MM.1S (cell line): ENCODE measurements around the gene SLC13A3.

Experiments
- DNase-seq: peaks from one replicate; pipeline ENCODE4 v3.0.0-alpha.2; 2015
- H2AFZ ChIP-seq: fragments of 300-600 bp; sonication (generic); 2 replicates; pipeline ENCODE4 v1.6.0; 2016; ENCODE audit warnings: antibody characterized with exemption, low read length
- H3F3A ChIP-seq: fragments of 300-600 bp; sonication (generic); 2 replicates; pipeline ENCODE4 v1.6.1; 2016; ENCODE audit warnings: mild to moderate bottlenecking, antibody characterized with exemption, low read length, moderate library complexity, mixed read lengths; ENCODE audit not compliant: insufficient read depth
- H3K27ac ChIP-seq: fragments of 300-600 bp; sonication (generic); 2 replicates; pipeline ENCODE4 v1.5.1; 2016; ENCODE audit warnings: mild to moderate bottlenecking, low read length
- H3K27me3 ChIP-seq: fragments of 300-600 bp; sonication (generic); replicated peaks from 2 replicates; pipeline ENCODE4 v1.6.0; 2016; ENCODE audit warnings: low read length; ENCODE audit not compliant: insufficient read depth
- H3K36me3 ChIP-seq: fragments of 300-600 bp; sonication (generic); replicated peaks from 2 replicates; pipeline ENCODE4 v1.6.1; 2016; ENCODE audit warnings: mild to moderate bottlenecking, low read length, mixed read lengths; ENCODE audit not compliant: insufficient read depth
- H3K4me1 ChIP-seq: fragments of 300-600 bp; sonication (generic); 2 replicates; pipeline ENCODE4 v1.6.1; 2016; ENCODE audit warnings: low read length, mixed read lengths
- H3K4me2 ChIP-seq: fragments of 300-600 bp; sonication (generic); 2 replicates; pipeline ENCODE4 v1.6.0; 2016; ENCODE audit warnings: low read depth, low read length
- H3K4me3 ChIP-seq: fragments of 300-600 bp; sonication (generic); 2 replicates; pipeline ENCODE4 v1.5.1; 2016; ENCODE audit warnings: low read length, mixed read lengths
- H3K79me2 ChIP-seq: fragments of 300-600 bp; sonication (generic); 2 replicates; pipeline ENCODE4 v1.6.1; 2016; ENCODE audit warnings: mixed run types, low read length, mixed read lengths
- H3K9ac ChIP-seq: fragments of 300-600 bp; sonication (generic); 2 replicates; pipeline ENCODE4 v1.6.1; 2016; ENCODE audit warnings: low read length, mixed read lengths
- H3K9me2 ChIP-seq: fragments of 300-600 bp; sonication (generic); replicated peaks from 2 replicates; pipeline ENCODE4 v1.6.1; 2016; ENCODE audit warnings: mild to moderate bottlenecking, low read length, mixed read lengths; ENCODE audit not compliant: insufficient read depth
- H3K9me3 ChIP-seq: fragments of 300-600 bp; sonication (generic); replicated peaks from 2 replicates; pipeline ENCODE4 v1.6.1; 2016; ENCODE audit warnings: mild to moderate bottlenecking, low read length, mixed read lengths; ENCODE audit not compliant: insufficient read depth
- H4K20me1 ChIP-seq: fragments of 300-600 bp; sonication (generic); 2 replicates; pipeline ENCODE4 v1.6.1; 2016; ENCODE audit warnings: mild to moderate bottlenecking, low read length, moderate library complexity, mixed read lengths; ENCODE audit not compliant: insufficient read depth
- EZH2 ChIP-seq: fragments of 300-600 bp; sonication (generic); optimal IDR thresholded peaks from 2 replicates; pipeline ENCODE3; 2017; ENCODE audit warnings: low read depth, mild to moderate bottlenecking, antibody characterized with exemption, low read length, mixed read lengths
- EZH2phosphoT487 ChIP-seq: fragments of 300-600 bp; sonication (generic); IDR thresholded peaks from 2 replicates; pipeline ENCODE4 v1.6.1; 2018; ENCODE audit warnings: antibody characterized with exemption, low read length
- TF ChIP-seq, protein P1 (sequence below): fragments of 300-600 bp; sonication (generic); IDR thresholded peaks from 2 replicates; pipeline ENCODE4 v1.5.1; 2016; ENCODE audit warnings: antibody characterized with exemption, low read length, mixed read lengths

Gene SLC13A3

DNA sequence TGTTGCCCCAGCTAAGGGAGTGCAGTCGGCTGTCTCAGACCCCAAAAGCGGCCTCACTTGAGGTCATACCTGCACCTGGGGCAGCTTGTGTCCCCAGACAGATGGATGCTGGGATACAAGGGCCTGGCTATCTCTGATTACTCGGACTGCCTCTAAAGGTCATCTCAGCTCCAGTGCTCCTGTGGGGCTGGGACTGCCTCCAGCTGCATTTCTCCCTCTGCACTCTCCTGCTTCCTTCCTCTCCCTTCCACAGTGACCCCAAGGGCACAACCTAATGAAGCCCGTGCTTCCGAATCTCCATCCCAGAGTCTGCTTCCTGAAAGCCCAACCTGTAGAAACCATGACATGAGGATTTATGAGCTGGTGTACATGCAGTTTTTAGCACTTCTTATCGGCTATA, 78.0 kb downstream of the SLC13A3 start:
- H4K20me1 ChIP-seq: no peaks in the 10 kb centered on the region
- H3K4me3 ChIP-seq: no peak overlapping the region
- H3K36me3 ChIP-seq: no peaks in the 10 kb centered on the region
- H3F3A ChIP-seq: no peaks in the 10 kb centered on the region
- H3K9me3 ChIP-seq: no peaks in the 10 kb centered on the region
- no peak overlapping the region for H2AFZ ChIP-seq
- TF ChIP-seq EZH2: no peak
- TF ChIP-seq EZH2phosphoT487: no peak
- TF ChIP-seq, protein P1, sequence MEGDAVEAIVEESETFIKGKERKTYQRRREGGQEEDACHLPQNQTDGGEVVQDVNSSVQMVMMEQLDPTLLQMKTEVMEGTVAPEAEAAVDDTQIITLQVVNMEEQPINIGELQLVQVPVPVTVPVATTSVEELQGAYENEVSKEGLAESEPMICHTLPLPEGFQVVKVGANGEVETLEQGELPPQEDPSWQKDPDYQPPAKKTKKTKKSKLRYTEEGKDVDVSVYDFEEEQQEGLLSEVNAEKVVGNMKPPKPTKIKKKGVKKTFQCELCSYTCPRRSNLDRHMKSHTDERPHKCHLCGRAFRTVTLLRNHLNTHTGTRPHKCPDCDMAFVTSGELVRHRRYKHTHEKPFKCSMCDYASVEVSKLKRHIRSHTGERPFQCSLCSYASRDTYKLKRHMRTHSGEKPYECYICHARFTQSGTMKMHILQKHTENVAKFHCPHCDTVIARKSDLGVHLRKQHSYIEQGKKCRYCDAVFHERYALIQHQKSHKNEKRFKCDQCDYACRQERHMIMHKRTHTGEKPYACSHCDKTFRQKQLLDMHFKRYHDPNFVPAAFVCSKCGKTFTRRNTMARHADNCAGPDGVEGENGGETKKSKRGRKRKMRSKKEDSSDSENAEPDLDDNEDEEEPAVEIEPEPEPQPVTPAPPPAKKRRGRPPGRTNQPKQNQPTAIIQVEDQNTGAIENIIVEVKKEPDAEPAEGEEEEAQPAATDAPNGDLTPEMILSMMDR: no peak
- no peaks in the 10 kb centered on the region for H3K27me3 ChIP-seq
- H3K9ac ChIP-seq: no peak overlapping the region
- H3K27ac ChIP-seq: no peak overlapping the region
- no peak for DNase-seq
- H3K4me1 ChIP-seq: no peaks in the 10 kb centered on the region
- no peaks in the 10 kb centered on the region for H3K79me2 ChIP-seq
- no peak overlapping the region for H3K4me2 ChIP-seq
- no peaks in the 10 kb centered on the region for H3K9me2 ChIP-seq

DNA sequence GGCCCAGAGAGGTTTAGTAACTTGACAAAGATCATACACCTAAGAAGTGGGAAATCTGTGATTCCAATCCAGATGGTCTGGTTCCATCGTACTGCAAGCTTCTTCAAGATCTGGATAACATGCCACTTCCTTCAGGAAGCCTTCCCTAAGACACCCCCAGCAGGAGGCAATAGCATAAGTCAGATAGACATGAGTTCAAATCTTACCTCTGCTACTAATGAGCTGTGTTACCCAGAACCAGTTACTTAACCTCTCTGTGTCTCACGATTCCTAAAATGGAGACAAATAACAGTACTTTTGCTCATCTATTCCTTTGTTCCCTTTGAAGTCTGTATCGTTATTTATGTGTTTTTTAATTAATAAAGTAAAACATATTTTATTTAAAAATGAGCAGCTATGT, 78.5 kb downstream of the SLC13A3 start:
- Histone ChIP-seq H3K4me1 (no peaks in the 10 kb centered on the region), H3K9me3 (no peaks in the 10 kb centered on the region), H4K20me1 (no peaks in the 10 kb centered on the region), H3K4me3 (no peak overlapping the region), H3K79me2 (no peaks in the 10 kb centered on the region), H3K36me3 (no peaks in the 10 kb centered on the region), H3K4me2 (no peak overlapping the region), H3K27ac (no peak overlapping the region), H3K27me3 (no peaks in the 10 kb centered on the region), H3F3A (no peaks in the 10 kb centered on the region), H3K9me2 (no peaks in the 10 kb centered on the region), H2AFZ (no peak overlapping the region), H3K9ac (no peak overlapping the region)
- DNase-seq: no peak
- TF ChIP-seq EZH2phosphoT487: no peak
- TF ChIP-seq, protein P1: no peak
- no peak for TF ChIP-seq EZH2

DNA sequence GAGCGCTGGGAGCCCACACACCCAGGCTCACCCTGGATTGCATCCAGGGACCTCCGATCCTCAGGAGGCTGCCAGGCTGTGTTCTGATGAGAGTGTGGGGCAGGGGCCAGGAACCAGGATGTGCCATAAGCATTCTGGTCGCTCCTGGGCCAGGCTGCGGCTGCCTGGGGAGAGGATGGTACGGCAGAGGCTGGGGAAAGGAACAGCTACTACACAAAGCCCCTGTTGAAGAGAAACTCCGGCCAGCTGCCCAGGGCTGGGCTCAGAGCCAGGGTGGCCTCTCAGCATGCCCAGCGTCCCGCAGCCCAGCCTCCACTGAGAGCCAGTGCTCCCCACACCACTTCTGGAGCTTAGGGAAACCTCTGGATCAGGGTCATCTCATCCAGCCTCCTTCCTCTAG, 79.1 kb downstream of the SLC13A3 start:
- Histone ChIP-seq H2AFZ (no peak overlapping the region), H3K27ac (no peak overlapping the region)
- no peak for DNase-seq

More for the DNA sequence above, 79.1 kb downstream of the SLC13A3 start:
- H3K4me3 ChIP-seq: no peak overlapping the region
- H3K4me1 ChIP-seq: no peaks in the 10 kb centered on the region
- H3K4me2 ChIP-seq: no peak overlapping the region
- no peaks in the 10 kb centered on the region for H3K27me3 ChIP-seq
- H3F3A ChIP-seq: no peaks in the 10 kb centered on the region
- no peaks in the 10 kb centered on the region for H3K79me2 ChIP-seq
- H3K36me3 ChIP-seq: no peaks in the 10 kb centered on the region
- no peaks in the 10 kb centered on the region for H4K20me1 ChIP-seq
- no peak for TF ChIP-seq EZH2phosphoT487
- TF ChIP-seq, protein P1: no peak
- TF ChIP-seq EZH2: no peak
- H3K9ac ChIP-seq: no peak overlapping the region
- H3K9me3 ChIP-seq: no peaks in the 10 kb centered on the region
- no peaks in the 10 kb centered on the region for H3K9me2 ChIP-seq
